Hepatocyte (in vitro differentiated cells): ENCODE measurements around the gene APOH. TPM values are rescaled to one million over a fixed set of nuclear protein-coding genes. Genes with fewer than 3 reads are reported as not detected.

Experiments
- DNase-seq: peaks from one replicate; pipeline ENCODE4 v3.0.0-alpha.2; 2016; ENCODE audit warnings: low spot score
- H2AFZ ChIP-seq: fragments of 200-600 bp; sonication (generic); 2 replicates; pipeline ENCODE4 v1.6.0; 2016; ENCODE audit warnings: antibody characterized with exemption, mild to moderate bottlenecking
- H3K27ac ChIP-seq: fragments of 200-600 bp; sonication (generic); 2 replicates; pipeline ENCODE4 v1.5.1; 2016; ENCODE audit warnings: mild to moderate bottlenecking
- H3K27me3 ChIP-seq: fragments of 200-600 bp; sonication (generic); 2 replicates; pipeline ENCODE4 v1.6.1; 2016
- H3K36me3 ChIP-seq: fragments of 200-600 bp; sonication (generic); replicated peaks from 2 replicates; pipeline ENCODE4 v1.5.1; 2016; ENCODE audit warnings: low read depth; ENCODE audit not compliant: insufficient read depth
- H3K4me1 ChIP-seq: fragments of 200-600 bp; sonication (generic); 2 replicates; pipeline ENCODE4 v1.5.1; 2016; ENCODE audit warnings: mild to moderate bottlenecking, moderate library complexity; ENCODE audit not compliant: insufficient read depth
- H3K4me2 ChIP-seq: fragments of 200-600 bp; sonication (generic); 2 replicates; pipeline ENCODE4 v1.6.0; 2016
- H3K4me3 ChIP-seq: fragments of 200-600 bp; sonication (generic); 2 replicates; pipeline ENCODE4 v1.5.1; 2016; ENCODE audit warnings: mild to moderate bottlenecking
- H3K79me2 ChIP-seq: fragments of 200-600 bp; sonication (generic); 2 replicates; pipeline ENCODE4 v1.6.0; 2017; ENCODE audit warnings: mild to moderate bottlenecking
- H3K9me2 ChIP-seq: fragments of 200-600 bp; sonication (generic); replicated peaks from 2 replicates; pipeline ENCODE4 v1.6.0; 2017; ENCODE audit warnings: mild to moderate bottlenecking; ENCODE audit not compliant: insufficient read depth
- H3K9me3 ChIP-seq: fragments of 200-600 bp; sonication (generic); 2 replicates; pipeline ENCODE4 v1.5.1; 2016; ENCODE audit warnings: low read depth, mild to moderate bottlenecking
- H4K20me1 ChIP-seq: fragments of 200-600 bp; sonication (generic); 2 replicates; pipeline ENCODE4 v1.6.0; 2016; ENCODE audit warnings: mild to moderate bottlenecking; ENCODE audit not compliant: insufficient read depth, poor library complexity, severe bottlenecking
- CTCF ChIP-seq: fragments of 200-600 bp; sonication (generic); IDR thresholded peaks from 2 replicates; pipeline ENCODE4 v1.5.1; 2016; ENCODE audit warnings: antibody characterized with exemption, mild to moderate bottlenecking; ENCODE audit not compliant: poor library complexity
- EZH2 ChIP-seq: fragments of 200-600 bp; sonication (generic); IDR thresholded peaks from 2 replicates; pipeline ENCODE4 v1.6.1; 2016; ENCODE audit warnings: antibody characterized with exemption, mild to moderate bottlenecking, borderline replicate concordance
- EZH2phosphoT487 ChIP-seq: fragments of 200-600 bp; sonication (generic); IDR thresholded peaks from one replicate; pipeline ENCODE4 v1.6.1; 2018; ENCODE audit warnings: antibody characterized with exemption, mild to moderate bottlenecking, low read depth, moderate library complexity; ENCODE audit not compliant: unreplicated experiment, severe bottlenecking
- WGBS: methylation state at CpG from one replicate; pipeline ENCODE4 v1.1.6; 2016; ENCODE audit warnings: low lambda C conversion rate; ENCODE audit errors: missing lambda C conversion rate; 5-methylcytosine and 5-hydroxymethylcytosine counted together
- polyA plus RNA-seq: library from polyadenylated mRNA; unstranded; fragments of >200 nt; fragmentation: Nextera tagmentation; extraction: Ambion mirVana; gene quantifications from 2 replicates; pipeline ENCODE4 v1.2.1, GENCODE V29; 2016
- total RNA-seq: library from RNA; depleted of rRNA; stranded (reverse); fragments of >200 nt; gene quantifications from 2 replicates; pipeline ENCODE4 v1.2.3, GENCODE V29; 2014

APOH gene
- total and polyA plus RNA-seq, 2 experiments from 2014 or later, result 374 to 449 TPM

DNA sequence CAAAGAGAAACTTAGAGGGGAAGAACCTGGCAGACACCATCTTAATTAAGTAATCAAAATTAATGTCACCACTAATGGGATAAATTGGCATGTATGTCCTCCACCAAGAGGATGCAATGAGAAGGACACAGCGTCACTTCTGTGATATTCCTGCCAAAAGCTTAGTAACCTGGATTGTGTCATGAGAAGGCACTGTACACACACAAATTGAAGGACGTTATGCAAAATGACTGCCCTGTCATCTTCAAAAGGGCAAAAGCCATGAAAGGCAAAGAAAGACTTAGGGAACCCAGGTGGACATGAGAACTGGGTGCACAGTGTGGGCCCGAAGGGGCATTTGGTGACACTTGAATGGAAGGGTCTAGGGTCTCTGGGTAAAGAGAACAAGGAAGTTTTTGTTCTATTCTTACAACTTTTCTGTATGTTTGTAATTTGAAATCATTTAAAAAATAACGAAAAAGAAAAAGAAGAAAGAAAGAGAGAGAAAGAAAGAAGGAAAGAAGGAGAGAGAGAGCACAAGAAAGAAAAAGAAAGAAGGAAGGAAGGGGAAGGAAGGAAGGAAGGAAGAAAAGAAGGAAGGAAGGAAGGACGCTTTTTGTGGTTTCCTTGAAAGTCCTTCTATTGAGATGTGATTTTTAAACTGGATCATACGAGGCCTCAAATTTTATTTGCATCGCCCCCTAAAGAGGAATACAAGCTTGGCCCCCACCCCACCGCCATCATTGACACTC lies 4.0 kb upstream of the APOH start:
- no peak overlapping the region for H3K27ac ChIP-seq
- peaks cover 5% of the 10 kb centered on the region for H3K4me1 ChIP-seq
- H2AFZ ChIP-seq, result no peak overlapping the region
- no peaks in the 10 kb centered on the region for H3K9me2 ChIP-seq
- no peaks in the 10 kb centered on the region for H4K20me1 ChIP-seq
- H3K36me3 ChIP-seq, result no peaks in the 10 kb centered on the region
- WGBS, result 81% methylated on average over 8 of the region's 8 CpGs
- no peak overlapping the region for H3K4me3 ChIP-seq
- no peaks in the 10 kb centered on the region for H3K9me3 ChIP-seq
- H3K4me2 ChIP-seq, result no peak overlapping the region
- no peak for TF ChIP-seq EZH2
- DNase-seq, result no peak
- H3K27me3 ChIP-seq, result no peaks in the 10 kb centered on the region
- H3K79me2 ChIP-seq, result no peaks in the 10 kb centered on the region

- H3K27ac ChIP-seq, result peak overlapping the region; percentile 17
- DNase-seq, result no peak
- no peak overlapping the region for H2AFZ ChIP-seq
- WGBS, result 85% methylated on average over 4 of the region's 4 CpGs
- H3K27me3 ChIP-seq, result no peaks in the 10 kb centered on the region
- no peak for TF ChIP-seq EZH2
- TF ChIP-seq CTCF, result no peak
- no peak for TF ChIP-seq EZH2phosphoT487
- no peak overlapping the region for H3K4me2 ChIP-seq
- peaks cover 5% of the 10 kb centered on the region for H3K4me1 ChIP-seq
- no peaks in the 10 kb centered on the region for H3K36me3 ChIP-seq
- no peaks in the 10 kb centered on the region for H3K9me2 ChIP-seq
- H4K20me1 ChIP-seq, result no peaks in the 10 kb centered on the region
- H3K9me3 ChIP-seq, result no peaks in the 10 kb centered on the region
- no peaks in the 10 kb centered on the region for H3K79me2 ChIP-seq
- no peak overlapping the region for H3K4me3 ChIP-seq
Measured at GRCh38 chr17:66230922-66231591, 1.8 kb upstream of the APOH start.

GRCh38 chr17:66229783-66230538 lies 746 bp upstream of the APOH start:
- H3K36me3 ChIP-seq, result no peaks in the 10 kb centered on the region
- DNase-seq, result no peak
- peak overlapping the region; percentile 16 for H3K4me2 ChIP-seq
- no peaks in the 10 kb centered on the region for H3K79me2 ChIP-seq
- H3K4me3 ChIP-seq, result no peak overlapping the region
- TF ChIP-seq EZH2phosphoT487 (no peak), CTCF (no peak), EZH2 (no peak)
- no peak overlapping the region for H2AFZ ChIP-seq
- 89% methylated on average over 4 of the region's 4 CpGs for WGBS
- peak overlapping the region; percentile 17 for H3K27ac ChIP-seq
- H3K9me3 ChIP-seq, result no peaks in the 10 kb centered on the region
- no peaks in the 10 kb centered on the region for H3K27me3 ChIP-seq
- no peaks in the 10 kb centered on the region for H4K20me1 ChIP-seq
- peaks cover 5% of the 10 kb centered on the region for H3K4me1 ChIP-seq
- no peaks in the 10 kb centered on the region for H3K9me2 ChIP-seq
